Measurements from ENCODE around the gene CDC42BPB.

The CDC42BPB gene

DNA sequence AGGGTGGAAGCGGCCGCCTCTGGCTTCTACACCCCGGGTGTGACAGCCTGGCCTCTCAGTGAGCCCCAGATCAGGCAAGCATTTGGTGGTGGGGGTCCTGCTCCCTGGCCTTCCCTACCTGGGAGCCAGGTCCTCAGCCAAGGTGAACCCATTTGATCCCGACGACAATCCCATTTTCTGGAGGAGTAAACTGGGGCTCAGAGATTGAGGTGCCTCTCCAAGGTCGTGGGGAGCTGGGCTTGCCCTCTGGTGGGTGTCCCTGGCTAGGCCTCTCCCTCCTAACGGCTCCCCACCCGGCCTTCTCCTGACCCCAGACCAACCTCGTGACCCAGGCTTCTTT is 34.5 kb upstream of the CDC42BPB start:
- TF ChIP-seq, protein P1, sequence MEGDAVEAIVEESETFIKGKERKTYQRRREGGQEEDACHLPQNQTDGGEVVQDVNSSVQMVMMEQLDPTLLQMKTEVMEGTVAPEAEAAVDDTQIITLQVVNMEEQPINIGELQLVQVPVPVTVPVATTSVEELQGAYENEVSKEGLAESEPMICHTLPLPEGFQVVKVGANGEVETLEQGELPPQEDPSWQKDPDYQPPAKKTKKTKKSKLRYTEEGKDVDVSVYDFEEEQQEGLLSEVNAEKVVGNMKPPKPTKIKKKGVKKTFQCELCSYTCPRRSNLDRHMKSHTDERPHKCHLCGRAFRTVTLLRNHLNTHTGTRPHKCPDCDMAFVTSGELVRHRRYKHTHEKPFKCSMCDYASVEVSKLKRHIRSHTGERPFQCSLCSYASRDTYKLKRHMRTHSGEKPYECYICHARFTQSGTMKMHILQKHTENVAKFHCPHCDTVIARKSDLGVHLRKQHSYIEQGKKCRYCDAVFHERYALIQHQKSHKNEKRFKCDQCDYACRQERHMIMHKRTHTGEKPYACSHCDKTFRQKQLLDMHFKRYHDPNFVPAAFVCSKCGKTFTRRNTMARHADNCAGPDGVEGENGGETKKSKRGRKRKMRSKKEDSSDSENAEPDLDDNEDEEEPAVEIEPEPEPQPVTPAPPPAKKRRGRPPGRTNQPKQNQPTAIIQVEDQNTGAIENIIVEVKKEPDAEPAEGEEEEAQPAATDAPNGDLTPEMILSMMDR (IDR thresholded peaks at IDR 0.05; ENCODE audit: low read depth, low read length, missing control alignments): no peak
- DNase-seq (ENCODE audit: extremely low read depth, low read depth): no peak
- H3K4me3 ChIP-seq (replicated peaks; ENCODE audit: low read depth, low read length): peak overlapping the region; percentile 33

DNA sequence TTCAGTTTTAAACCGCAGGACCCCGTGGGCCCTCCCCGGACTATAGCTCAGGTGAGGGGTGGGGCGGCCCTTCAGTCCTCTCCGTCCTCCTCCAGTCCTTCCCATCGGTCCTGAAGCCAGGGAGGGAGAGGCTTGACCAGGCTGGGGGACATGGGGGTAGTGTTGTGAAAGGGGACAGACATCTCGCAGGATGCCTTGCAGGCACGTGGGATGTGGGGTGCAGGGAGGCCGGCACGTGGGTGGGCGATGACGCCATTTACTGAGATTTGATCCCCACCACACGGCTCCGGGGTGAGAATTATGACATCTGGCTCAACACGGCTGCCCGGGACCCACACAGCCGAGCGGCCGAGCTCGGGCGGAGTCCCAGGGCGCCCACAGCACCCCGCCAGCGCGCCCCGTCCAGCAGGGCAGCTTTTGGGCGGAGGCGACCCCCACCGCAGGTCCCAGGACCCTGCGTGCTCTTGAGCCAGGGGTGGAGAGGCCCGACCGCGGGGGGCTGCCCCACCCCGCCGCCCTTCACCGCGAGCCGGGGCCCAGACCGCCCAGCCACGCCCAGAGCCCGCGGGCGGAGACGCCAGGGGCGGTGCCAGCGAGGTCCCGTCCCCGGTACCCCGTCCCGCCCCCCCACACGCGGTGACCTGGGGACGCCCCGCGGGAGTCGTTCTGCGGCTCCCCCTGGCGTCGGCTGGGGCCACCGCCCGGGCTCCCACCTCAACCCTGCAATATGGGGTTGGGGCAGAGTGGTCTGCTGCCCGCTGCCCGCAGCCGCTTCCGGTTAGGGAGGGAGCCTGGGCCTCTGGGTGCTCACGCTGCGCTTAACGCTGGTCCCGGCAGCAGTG is 33.9 kb upstream of the CDC42BPB start:
- TF ChIP-seq, protein P1 (IDR thresholded peaks at IDR 0.05; ENCODE audit: low read depth, low read length, missing control alignments): peak; percentile 35
- peak overlapping the region; percentile 33 for H3K4me3 ChIP-seq (replicated peaks; ENCODE audit: low read depth, low read length)
- no peak for DNase-seq (ENCODE audit: extremely low read depth, low read depth)

DNA sequence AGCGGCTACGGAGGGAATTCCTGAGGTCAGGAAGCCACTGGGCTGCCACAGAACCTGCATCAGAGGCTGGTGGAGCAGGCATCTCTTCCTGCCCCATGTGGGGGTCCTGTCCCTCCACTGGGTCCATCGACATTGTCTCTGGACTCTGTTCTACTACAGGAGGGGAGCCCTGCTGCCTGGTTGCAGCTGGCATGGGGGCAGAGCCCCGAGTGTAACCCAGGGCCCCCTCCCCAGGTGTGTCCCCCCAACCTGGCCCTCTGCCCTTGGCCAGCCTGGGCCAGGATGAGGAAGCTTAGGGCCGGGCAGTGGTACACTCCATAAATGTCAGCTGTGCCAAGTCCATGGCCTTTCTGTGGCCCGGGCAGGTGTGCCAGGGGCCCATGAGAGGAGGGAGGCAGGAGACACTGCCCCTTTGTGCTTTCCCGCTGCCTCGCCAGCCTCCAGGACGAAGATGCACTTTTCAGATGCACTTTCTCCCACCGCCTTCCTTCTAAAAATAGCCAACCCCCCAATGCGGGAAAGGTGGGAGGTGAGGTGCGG is 33.2 kb upstream of the CDC42BPB start:
- DNase-seq (ENCODE audit: extremely low read depth, low read depth): no peak
- TF ChIP-seq, protein P1 (IDR thresholded peaks at IDR 0.05; ENCODE audit: low read depth, low read length, missing control alignments): no peak
- no peak overlapping the region for H3K4me3 ChIP-seq (replicated peaks; ENCODE audit: low read depth, low read length)

DNA sequence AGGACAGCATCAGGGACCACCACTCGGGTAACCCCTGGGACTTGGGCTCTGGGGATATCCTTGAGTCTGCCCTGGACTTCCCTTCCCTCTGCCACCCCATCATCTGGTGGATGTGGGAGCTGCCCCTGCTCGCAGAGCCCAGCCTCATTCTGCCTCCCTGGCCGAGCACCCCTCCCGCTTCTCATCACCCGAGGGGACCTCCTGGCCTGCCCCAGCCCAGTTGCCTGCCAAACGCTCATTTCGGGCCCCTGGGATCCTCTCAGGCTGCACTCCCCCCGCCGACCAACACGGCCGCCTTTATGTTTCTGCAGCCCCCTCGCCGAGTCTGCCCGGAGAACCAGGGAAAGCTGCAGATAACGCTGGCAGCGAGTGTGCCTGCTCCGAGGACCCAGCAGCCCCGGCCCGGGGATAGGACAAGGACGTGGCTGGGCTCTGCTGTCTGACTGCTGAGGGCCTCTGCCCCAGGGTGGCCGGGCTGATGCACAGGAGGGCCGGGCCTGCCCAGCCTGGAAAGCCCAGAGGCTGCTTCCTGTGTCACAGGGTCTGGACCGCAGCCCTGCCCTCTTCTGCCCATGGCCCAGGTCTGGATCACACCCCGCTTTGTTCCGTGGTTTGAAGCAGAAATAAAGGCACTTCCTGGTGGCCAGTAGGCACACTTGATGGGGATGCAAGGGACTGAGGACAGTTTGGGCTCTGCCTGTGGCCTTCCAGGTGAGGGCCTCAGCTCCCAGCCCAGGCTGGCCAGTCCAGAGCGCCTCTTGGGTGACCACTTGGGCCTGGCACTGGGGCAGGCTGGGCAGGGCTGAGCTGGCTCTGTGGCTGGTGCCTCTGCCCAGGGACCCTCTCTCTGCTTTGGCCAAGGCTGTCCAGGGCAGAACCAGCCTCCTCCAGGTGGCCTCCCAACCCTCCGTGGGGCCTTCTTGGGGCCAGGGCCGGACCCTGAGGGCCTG is 32.3 kb upstream of the CDC42BPB start:
- no peak overlapping the region for H3K4me3 ChIP-seq (replicated peaks; ENCODE audit: low read depth, low read length)
- TF ChIP-seq, protein P1 (IDR thresholded peaks at IDR 0.05; ENCODE audit: low read depth, low read length, missing control alignments): no peak

DNA sequence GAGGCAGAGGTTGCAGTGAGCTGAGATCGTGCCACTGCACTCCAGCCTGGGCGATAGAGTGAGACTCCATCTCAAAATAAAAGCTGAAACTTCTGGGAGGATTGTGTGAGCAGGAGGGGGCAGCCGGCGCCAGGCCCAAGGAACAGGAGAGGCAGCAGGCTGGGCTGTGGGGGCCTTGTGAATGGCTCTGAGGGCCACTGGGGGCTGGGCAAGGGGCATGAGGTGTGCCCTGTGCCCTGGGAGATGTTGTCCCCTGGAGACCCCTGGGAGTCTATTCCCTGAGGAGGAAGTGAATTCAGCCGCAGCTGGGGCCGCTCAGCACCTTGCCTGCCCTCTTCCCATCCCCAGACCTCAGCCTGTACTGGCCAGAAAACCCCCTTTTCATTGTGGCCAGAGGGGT is 31.6 kb upstream of the CDC42BPB start:
- TF ChIP-seq, protein P1 (IDR thresholded peaks at IDR 0.05; ENCODE audit: low read depth, low read length, missing control alignments): no peak
- no peak overlapping the region for H3K4me3 ChIP-seq (replicated peaks; ENCODE audit: low read depth, low read length)
- DNase-seq (ENCODE audit: extremely low read depth, low read depth): no peak

More for the DNA sequence above, 32.3 kb upstream of the CDC42BPB start:
- no peak for DNase-seq (ENCODE audit: extremely low read depth, low read depth)

DNA sequence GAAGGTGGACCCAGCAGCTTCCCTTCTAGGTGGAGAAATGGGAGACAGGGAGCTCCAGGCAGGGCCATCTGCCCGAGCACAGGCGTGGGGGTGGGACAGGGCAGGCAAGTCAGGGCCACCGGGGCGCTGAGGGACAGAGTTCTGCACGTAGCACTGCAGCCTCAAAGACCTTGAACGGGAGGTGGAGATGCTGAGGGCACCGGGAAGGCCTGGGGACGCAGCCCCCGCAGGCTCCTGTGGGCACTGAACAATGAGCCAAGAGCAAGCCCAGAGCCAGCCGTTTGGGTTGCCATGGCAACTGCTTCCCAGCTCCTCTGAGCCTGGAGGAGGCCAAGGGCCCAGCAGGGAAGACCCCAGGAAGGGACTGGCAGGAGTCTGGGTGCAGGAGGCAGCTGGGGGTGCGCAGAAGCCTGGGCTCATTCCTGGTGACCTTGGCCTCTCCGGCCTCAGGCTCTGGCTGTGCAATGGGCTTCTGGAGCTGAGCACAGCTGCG is 30.0 kb upstream of the CDC42BPB start:
- no peak overlapping the region for H3K4me3 ChIP-seq (replicated peaks; ENCODE audit: low read depth, low read length)
- TF ChIP-seq, protein P1 (IDR thresholded peaks at IDR 0.05; ENCODE audit: low read depth, low read length, missing control alignments): no peak
- no peak for DNase-seq (ENCODE audit: extremely low read depth, low read depth)
